ENCODE measurements around the gene OSM. TPM values are rescaled to one million over a fixed set of nuclear protein-coding genes. Genes with fewer than 3 reads are reported as not detected.

OSM gene
- total and polyA plus RNA-seq, 2 experiments from 2014 or later = 1.5 TPM; not detected in 1

- Histone ChIP-seq H3K9me3 (ENCODE audit: low read depth) (no peaks in the 10 kb centered on the region), H3K27me3 (no peaks in the 10 kb centered on the region), H2AFZ (no peak overlapping the region), H3K4me3 (no peak overlapping the region), H3K4me1 (ENCODE audit: insufficient read depth) (peaks cover under 1% of the 10 kb centered on the region), H3K79me2 (peaks cover 2% of the 10 kb centered on the region), H3K4me2 (no peak overlapping the region), H4K20me1 (ENCODE audit: insufficient read depth, poor library complexity, severe bottlenecking) (no peaks in the 10 kb centered on the region), H3K27ac (no peak overlapping the region), H3K36me3 (replicated peaks; ENCODE audit: insufficient read depth, low read depth) (no peaks in the 10 kb centered on the region), H3K9me2 (replicated peaks; ENCODE audit: insufficient read depth) (no peaks in the 10 kb centered on the region)
- WGBS (ENCODE audit: low lambda C conversion rate, missing lambda C conversion rate) = 92% methylated on average over 3 of the region's 3 CpGs
- TF ChIP-seq, protein P1, sequence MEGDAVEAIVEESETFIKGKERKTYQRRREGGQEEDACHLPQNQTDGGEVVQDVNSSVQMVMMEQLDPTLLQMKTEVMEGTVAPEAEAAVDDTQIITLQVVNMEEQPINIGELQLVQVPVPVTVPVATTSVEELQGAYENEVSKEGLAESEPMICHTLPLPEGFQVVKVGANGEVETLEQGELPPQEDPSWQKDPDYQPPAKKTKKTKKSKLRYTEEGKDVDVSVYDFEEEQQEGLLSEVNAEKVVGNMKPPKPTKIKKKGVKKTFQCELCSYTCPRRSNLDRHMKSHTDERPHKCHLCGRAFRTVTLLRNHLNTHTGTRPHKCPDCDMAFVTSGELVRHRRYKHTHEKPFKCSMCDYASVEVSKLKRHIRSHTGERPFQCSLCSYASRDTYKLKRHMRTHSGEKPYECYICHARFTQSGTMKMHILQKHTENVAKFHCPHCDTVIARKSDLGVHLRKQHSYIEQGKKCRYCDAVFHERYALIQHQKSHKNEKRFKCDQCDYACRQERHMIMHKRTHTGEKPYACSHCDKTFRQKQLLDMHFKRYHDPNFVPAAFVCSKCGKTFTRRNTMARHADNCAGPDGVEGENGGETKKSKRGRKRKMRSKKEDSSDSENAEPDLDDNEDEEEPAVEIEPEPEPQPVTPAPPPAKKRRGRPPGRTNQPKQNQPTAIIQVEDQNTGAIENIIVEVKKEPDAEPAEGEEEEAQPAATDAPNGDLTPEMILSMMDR (IDR thresholded peaks at IDR 0.05; ENCODE audit: poor library complexity) = no peak
- TF ChIP-seq EZH2phosphoT487 (IDR thresholded peaks at IDR 0.05; ENCODE audit: low read depth, severe bottlenecking, unreplicated experiment) (no peak), EZH2 (IDR thresholded peaks at IDR 0.05; ENCODE audit: borderline replicate concordance) (no peak)
- no peak for DNase-seq (ENCODE audit: low spot score)
These were observed 30.2 kb upstream of the OSM start for GRCh38 chr22:30296833-30297232.

DNA sequence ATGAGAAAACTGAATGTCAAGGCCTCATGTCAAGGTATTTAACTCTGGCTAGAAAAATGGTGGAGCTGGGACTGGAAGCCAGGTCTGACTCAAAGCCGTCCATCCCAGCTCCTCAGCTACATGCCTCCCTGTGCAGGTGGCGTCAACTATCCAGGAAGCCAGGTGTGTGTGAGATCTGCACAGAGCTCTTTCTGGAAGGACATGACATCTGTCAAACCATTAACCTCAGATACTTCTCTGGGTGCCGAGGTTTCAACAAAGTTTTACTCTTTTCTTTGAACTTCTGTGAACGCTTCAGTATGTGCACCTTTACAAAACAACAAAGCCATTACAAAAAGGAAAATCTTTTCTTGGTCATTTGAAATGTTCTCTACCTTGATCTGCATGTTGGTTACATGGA lies 29.7 kb upstream of the OSM start:
- H4K20me1 ChIP-seq (ENCODE audit: insufficient read depth, poor library complexity, severe bottlenecking) = no peaks in the 10 kb centered on the region
- H3K27me3 ChIP-seq = no peaks in the 10 kb centered on the region
- peaks cover 2% of the 10 kb centered on the region for H3K79me2 ChIP-seq
- 91% methylated on average over 4 of the region's 4 CpGs for WGBS (ENCODE audit: low lambda C conversion rate, missing lambda C conversion rate)
- DNase-seq (ENCODE audit: low spot score) = no peak
- no peak overlapping the region for H3K4me3 ChIP-seq
- H3K36me3 ChIP-seq (replicated peaks; ENCODE audit: insufficient read depth, low read depth) = no peaks in the 10 kb centered on the region
- no peak overlapping the region for H2AFZ ChIP-seq
- no peaks in the 10 kb centered on the region for H3K4me1 ChIP-seq (ENCODE audit: insufficient read depth)
- H3K27ac ChIP-seq = no peak overlapping the region
- TF ChIP-seq EZH2phosphoT487 (IDR thresholded peaks at IDR 0.05; ENCODE audit: low read depth, severe bottlenecking, unreplicated experiment) (no peak), EZH2 (IDR thresholded peaks at IDR 0.05; ENCODE audit: borderline replicate concordance) (no peak)
- TF ChIP-seq, protein P1 (IDR thresholded peaks at IDR 0.05; ENCODE audit: poor library complexity) = no peak
- no peaks in the 10 kb centered on the region for H3K9me3 ChIP-seq (ENCODE audit: low read depth)
- H3K4me2 ChIP-seq = no peak overlapping the region
- no peaks in the 10 kb centered on the region for H3K9me2 ChIP-seq (replicated peaks; ENCODE audit: insufficient read depth)

DNA sequence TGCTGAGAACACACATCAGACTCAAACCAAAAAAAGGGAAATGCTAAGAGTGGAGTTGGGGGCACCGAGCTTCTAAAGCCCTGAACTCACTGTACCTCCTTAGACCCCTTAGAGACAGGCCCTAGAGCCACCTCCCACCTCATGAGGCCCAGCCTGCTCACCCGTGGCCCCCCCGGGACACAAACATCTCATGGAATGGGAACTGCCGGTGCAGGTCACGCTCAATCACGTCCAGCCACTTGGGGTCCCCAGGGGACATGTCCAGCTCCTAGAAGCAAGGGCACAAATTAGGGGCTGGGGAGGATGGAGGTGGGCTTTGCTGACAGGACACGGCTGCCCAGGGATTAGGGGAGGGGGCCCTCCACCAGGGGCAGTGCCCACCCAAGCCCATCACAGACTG lies 28.9 kb upstream of the OSM start:
- no peak overlapping the region for H3K4me3 ChIP-seq
- H3K9me3 ChIP-seq (ENCODE audit: low read depth) = no peaks in the 10 kb centered on the region
- WGBS (ENCODE audit: low lambda C conversion rate, missing lambda C conversion rate) = 81% methylated on average over 7 of the region's 7 CpGs
- H3K27me3 ChIP-seq = no peaks in the 10 kb centered on the region
- no peaks in the 10 kb centered on the region for H4K20me1 ChIP-seq (ENCODE audit: insufficient read depth, poor library complexity, severe bottlenecking)
- no peak overlapping the region for H3K27ac ChIP-seq
- H3K4me2 ChIP-seq = no peak overlapping the region
- DNase-seq (ENCODE audit: low spot score) = no peak
- peaks cover 2% of the 10 kb centered on the region for H3K79me2 ChIP-seq
- no peak overlapping the region for H2AFZ ChIP-seq
- H3K4me1 ChIP-seq (ENCODE audit: insufficient read depth) = peaks cover 3% of the 10 kb centered on the region
- H3K36me3 ChIP-seq (replicated peaks; ENCODE audit: insufficient read depth, low read depth) = no peaks in the 10 kb centered on the region
- TF ChIP-seq, protein P1 (IDR thresholded peaks at IDR 0.05; ENCODE audit: poor library complexity) = no peak
- TF ChIP-seq EZH2phosphoT487 (IDR thresholded peaks at IDR 0.05; ENCODE audit: low read depth, severe bottlenecking, unreplicated experiment) = no peak
- TF ChIP-seq EZH2 (IDR thresholded peaks at IDR 0.05; ENCODE audit: borderline replicate concordance) = no peak
- no peaks in the 10 kb centered on the region for H3K9me2 ChIP-seq (replicated peaks; ENCODE audit: insufficient read depth)

- Histone ChIP-seq H3K4me2 (no peak overlapping the region), H3K27ac (no peak overlapping the region), H3K79me2 (peaks cover 2% of the 10 kb centered on the region), H3K4me3 (no peak overlapping the region), H3K27me3 (no peaks in the 10 kb centered on the region), H3K4me1 (ENCODE audit: insufficient read depth) (peaks cover 10% of the 10 kb centered on the region), H3K36me3 (replicated peaks; ENCODE audit: insufficient read depth, low read depth) (no peaks in the 10 kb centered on the region), H3K9me3 (ENCODE audit: low read depth) (no peaks in the 10 kb centered on the region), H2AFZ (no peak overlapping the region), H3K9me2 (replicated peaks; ENCODE audit: insufficient read depth) (no peaks in the 10 kb centered on the region), H4K20me1 (ENCODE audit: insufficient read depth, poor library complexity, severe bottlenecking) (no peaks in the 10 kb centered on the region)
- WGBS (ENCODE audit: low lambda C conversion rate, missing lambda C conversion rate) = 96% methylated on average over 10 of the region's 11 CpGs
- TF ChIP-seq EZH2 (IDR thresholded peaks at IDR 0.05; ENCODE audit: borderline replicate concordance) (no peak), EZH2phosphoT487 (IDR thresholded peaks at IDR 0.05; ENCODE audit: low read depth, severe bottlenecking, unreplicated experiment) (no peak)
- TF ChIP-seq, protein P1 (IDR thresholded peaks at IDR 0.05; ENCODE audit: poor library complexity) = no peak
- no peak for DNase-seq (ENCODE audit: low spot score)
These were observed 28.2 kb upstream of the OSM start for GRCh38 chr22:30294830-30295229.

All from hepatocyte (in vitro differentiated cells).